HepG2 (cell line): Measurements from ENCODE around the gene WDR18. TPM values are rescaled to one million over a fixed set of nuclear protein-coding genes. Genes with fewer than 3 reads are reported as not detected.

Experiments used
- ARNTL ChIP-seq: sonication (generic); formaldehyde crosslinking; IDR thresholded peaks from 2 replicates; pipeline ENCODE4 v1.4.0; 2020; ENCODE audit warnings: mild to moderate bottlenecking, missing genetic modification reagents
- ATF7 ChIP-seq, 2 experiments: fragments of 450-650 bp in 1 of 2; sonication (generic) in 1 of 2; formaldehyde crosslinking in 1 of 2; IDR thresholded peaks; 2 replicates each; pipeline versions ENCODE4 v1.4.0 to v1.6.1; 2016 to 2020; ENCODE audit warnings: antibody characterized with exemption in 1 of 2, mild to moderate bottlenecking in 1 of 2, missing genetic modification reagents in 1 of 2
- DBP ChIP-seq: sonication (generic); formaldehyde crosslinking; IDR thresholded peaks from 2 replicates; pipeline ENCODE4 v1.4.0; 2020; ENCODE audit warnings: missing genetic modification reagents; ENCODE audit errors: not compliant biosample characterization
- FOXA3 ChIP-seq: IDR thresholded peaks from 2 replicates; pipeline ENCODE4 v1.6.1; 2016; ENCODE audit warnings: missing genetic modification reagents, missing compliant biosample characterization
- IRX3 ChIP-seq: sonication (generic); formaldehyde crosslinking; IDR thresholded peaks from 2 replicates; pipeline ENCODE4 v1.8.1; 2023; ENCODE audit warnings: mild to moderate bottlenecking, low read depth, missing genetic modification reagents, borderline replicate concordance
- KLF13 ChIP-seq: sonication (generic); formaldehyde crosslinking; IDR thresholded peaks from 2 replicates; pipeline ENCODE4 v1.4.0; 2020; ENCODE audit warnings: mild to moderate bottlenecking, missing genetic modification reagents
- MIER3 ChIP-seq: IDR thresholded peaks from 2 replicates; pipeline ENCODE4 v1.6.1; 2016; ENCODE audit warnings: missing compliant biosample characterization, borderline replicate concordance
- MTA1 ChIP-seq: sonication (generic); formaldehyde crosslinking; IDR thresholded peaks from 2 replicates; pipeline ENCODE4 v1.4.0; 2020; ENCODE audit warnings: missing genetic modification reagents, mild to moderate bottlenecking, borderline replicate concordance
- NBN ChIP-seq: fragments of 450-650 bp; conservative IDR thresholded peaks from 2 replicates; pipeline ENCODE4 v1.6.1; 2017
- NONO ChIP-seq, 2 experiments: fragments of 450-650 bp in 1 of 2; sonication (generic) in 1 of 2; formaldehyde crosslinking in 1 of 2; IDR thresholded peaks in 1 of 2; conservative IDR thresholded peaks in 1 of 2; 2 replicates each; pipeline versions ENCODE4 v1.6.1 to v1.8.0; 2017 to 2022; ENCODE audit warnings: mild to moderate bottlenecking in 1 of 2, missing genetic modification reagents in 1 of 2, moderate library complexity in 1 of 2
- NRL ChIP-seq: sonication (generic); formaldehyde crosslinking; IDR thresholded peaks from 2 replicates; pipeline ENCODE4 v1.5.0; 2020; ENCODE audit warnings: missing genetic modification reagents, mild to moderate bottlenecking, moderate library complexity, borderline replicate concordance
- SAP130 ChIP-seq: IDR thresholded peaks from 2 replicates; pipeline ENCODE4 v1.6.1; 2016; ENCODE audit warnings: low read depth
- SPEN ChIP-seq: sonication (generic); formaldehyde crosslinking; IDR thresholded peaks from 2 replicates; pipeline ENCODE4 v1.5.1; 2020; ENCODE audit warnings: low read depth, mild to moderate bottlenecking, missing genetic modification reagents
- TEAD3 ChIP-seq: optimal IDR thresholded peaks from 2 replicates; pipeline ENCODE3; 2016; ENCODE audit warnings: borderline replicate concordance
- TMF1 ChIP-seq: sonication (generic); formaldehyde crosslinking; IDR thresholded peaks from 2 replicates; pipeline ENCODE4 v1.8.1; 2022; ENCODE audit warnings: low read depth, missing genetic modification reagents
- ZC3H13 ChIP-seq: sonication (generic); formaldehyde crosslinking; IDR thresholded peaks from 2 replicates; pipeline ENCODE4 v1.8.1; 2023; ENCODE audit warnings: mild to moderate bottlenecking, missing genetic modification reagents, moderate library complexity
- ZC3H4 ChIP-seq: sonication (generic); formaldehyde crosslinking; IDR thresholded peaks from 2 replicates; pipeline ENCODE4 v1.4.0; 2020; ENCODE audit warnings: missing genetic modification reagents, borderline replicate concordance
- ZFP82 ChIP-seq: sonication (generic); formaldehyde crosslinking; IDR thresholded peaks from 2 replicates; pipeline ENCODE4 v1.5.1; 2020; ENCODE audit warnings: mild to moderate bottlenecking, missing genetic modification reagents, borderline replicate concordance
- ZNF101 ChIP-seq: sonication (generic); formaldehyde crosslinking; IDR thresholded peaks from 2 replicates; pipeline ENCODE4 v1.4.0; 2020; ENCODE audit warnings: mild to moderate bottlenecking, low read depth, missing genetic modification reagents, borderline replicate concordance
- ZNF350 ChIP-seq: sonication (generic); formaldehyde crosslinking; IDR thresholded peaks from 2 replicates; pipeline ENCODE4 v1.4.0; 2020; ENCODE audit warnings: mild to moderate bottlenecking, low read depth, missing genetic modification reagents, borderline replicate concordance
- ZNF556 ChIP-seq: sonication (generic); formaldehyde crosslinking; IDR thresholded peaks from 2 replicates; pipeline ENCODE4 v1.4.0; 2020; ENCODE audit warnings: mild to moderate bottlenecking, missing genetic modification reagents, borderline replicate concordance
- ZNF772 ChIP-seq: sonication (generic); formaldehyde crosslinking; IDR thresholded peaks from 2 replicates; pipeline ENCODE4 v1.5.0; 2020; ENCODE audit warnings: mild to moderate bottlenecking, missing genetic modification reagents
- ZNF841 ChIP-seq: sonication (generic); formaldehyde crosslinking; IDR thresholded peaks from 2 replicates; pipeline ENCODE4 v1.8.1; 2023; ENCODE audit warnings: missing genetic modification reagents, borderline replicate concordance
- ZNF850 ChIP-seq: sonication (generic); formaldehyde crosslinking; conservative IDR thresholded peaks from 2 replicates; pipeline ENCODE4 v1.9.0; 2021; ENCODE audit warnings: mild to moderate bottlenecking, missing genetic modification reagents
- ZNF878 ChIP-seq: sonication (generic); formaldehyde crosslinking; IDR thresholded peaks from 2 replicates; pipeline ENCODE4 v1.8.1; 2023; ENCODE audit warnings: mild to moderate bottlenecking, missing genetic modification reagents, moderate library complexity
- ZSCAN31 ChIP-seq: sonication (generic); formaldehyde crosslinking; IDR thresholded peaks from 2 replicates; pipeline ENCODE4 v1.5.0; 2020; ENCODE audit warnings: low read depth, mild to moderate bottlenecking, missing genetic modification reagents
- polyA plus RNA-seq, 8 experiments: library from polyadenylated mRNA; depleted of rRNA in 3 of 8; stranded (reverse) in 7 of 8; unstranded in 1 of 8; fragments of >200 nt; fragmentation: Illumina TruSeq in 4 of 8; extraction: Trizol in 4 of 8; gene quantifications; 2 replicates each; pipeline versions ENCODE4 v1.2.1 to v1.2.3, GENCODE V29; 2011 to 2016; ENCODE audit warnings: low read depth in 4 of 8, missing spikeins in 1 of 8, mixed read lengths in 1 of 8; ENCODE audit not compliant: insufficient read depth in 1 of 8
- total RNA-seq, 5 experiments: library from RNA; depleted of rRNA; stranded (reverse); fragments of >200 nt; fragmentation: Illumina TruSeq; extraction: Trizol; gene quantifications; 2 replicates each; pipeline ENCODE4 v1.2.3, GENCODE V29; 2016; ENCODE audit warnings: low read depth in 1 of 5
- TF ChIP-seq, protein P1 (sequence below): sonication (generic); formaldehyde crosslinking; IDR thresholded peaks from 2 replicates; pipeline ENCODE4 v1.8.1; 2023; ENCODE audit warnings: missing genetic modification reagents, inconsistent platforms, borderline replicate concordance
- TF ChIP-seq, protein P2 (sequence below): sonication (generic); formaldehyde crosslinking; IDR thresholded peaks from 2 replicates; pipeline ENCODE4 v1.4.0; 2020; ENCODE audit warnings: missing genetic modification reagents

WDR18 gene
- total and polyA plus RNA-seq, 2 of the 13 experiments (the other 11 are each of a cell fraction or from before 2014, with no cell fraction given), result 36.4 to 47.6 TPM

GRCh38 chr19:1039646-1040475, 55.7 kb downstream of the WDR18 start, which contains the start of gene ABCA7 (continued):
- no peak for TF ChIP-seq TMF1 (CRISPR knock-in tag)
- no peak for TF ChIP-seq IRX3 (CRISPR knock-in tag)
- no peak for TF ChIP-seq NBN
- TF ChIP-seq MTA1 (CRISPR knock-in tag), result no peak
- TF ChIP-seq KLF13 (CRISPR knock-in tag), result 0 out of 2 replicates have a peak, but pooled peaks have one; percentile 51
- TF ChIP-seq ZSCAN31, result 0 out of 2 replicates have a peak, but pooled peaks have one; percentile 38
- TF ChIP-seq FOXA3 (CRISPR knock-in tag), result no peak; the same call in 1 of the 2 replicates
- no peak for TF ChIP-seq ZNF850
- peak; percentile 5; the same call in 1 of the 2 replicates for TF ChIP-seq ZNF772 (CRISPR knock-in tag)
- no peak; the same call in 1 of the 2 replicates for TF ChIP-seq MIER3 (CRISPR knock-in tag)
- TF ChIP-seq ZC3H13, result peak; percentile 68; the same call in 1 of the 2 replicates
- TF ChIP-seq NRL (CRISPR knock-in tag), result no peak; the same call in 1 of the 2 replicates
- TF ChIP-seq DBP, result no peak
- no peak for TF ChIP-seq TEAD3 (CRISPR knock-in tag)
- TF ChIP-seq, protein P1, sequence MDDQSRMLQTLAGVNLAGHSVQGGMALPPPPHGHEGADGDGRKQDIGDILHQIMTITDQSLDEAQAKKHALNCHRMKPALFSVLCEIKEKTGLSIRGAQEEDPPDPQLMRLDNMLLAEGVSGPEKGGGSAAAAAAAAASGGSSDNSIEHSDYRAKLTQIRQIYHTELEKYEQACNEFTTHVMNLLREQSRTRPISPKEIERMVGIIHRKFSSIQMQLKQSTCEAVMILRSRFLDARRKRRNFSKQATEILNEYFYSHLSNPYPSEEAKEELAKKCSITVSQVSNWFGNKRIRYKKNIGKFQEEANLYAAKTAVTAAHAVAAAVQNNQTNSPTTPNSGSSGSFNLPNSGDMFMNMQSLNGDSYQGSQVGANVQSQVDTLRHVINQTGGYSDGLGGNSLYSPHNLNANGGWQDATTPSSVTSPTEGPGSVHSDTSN (CRISPR knock-in tag), result peak; percentile 94; the same call in 1 of the 2 replicates
- peak; percentile 67 for TF ChIP-seq SPEN
- no peak for TF ChIP-seq ARNTL (CRISPR knock-in tag)
- TF ChIP-seq, protein P2, sequence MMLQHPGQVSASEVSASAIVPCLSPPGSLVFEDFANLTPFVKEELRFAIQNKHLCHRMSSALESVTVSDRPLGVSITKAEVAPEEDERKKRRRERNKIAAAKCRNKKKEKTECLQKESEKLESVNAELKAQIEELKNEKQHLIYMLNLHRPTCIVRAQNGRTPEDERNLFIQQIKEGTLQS, result no peak
- TF ChIP-seq NONO (IDR thresholded peaks at IDR 0.05), result no peak
- peak; percentile 75; the same call in 1 of the 2 replicates for TF ChIP-seq NONO (CRISPR knock-in tag; conservative IDR thresholded peaks at IDR 0.05)
- TF ChIP-seq ZNF841, result no peak
- no peak for TF ChIP-seq ZC3H4 (CRISPR knock-in tag)
- TF ChIP-seq ZNF101 (CRISPR knock-in tag), result no peak
- TF ChIP-seq ZNF556 (CRISPR knock-in tag), result no peak
- TF ChIP-seq ZNF878, result no peak
- no peak for TF ChIP-seq ZFP82 (CRISPR knock-in tag)
- peak; percentile 95 for TF ChIP-seq SAP130
- TF ChIP-seq ZNF350 (CRISPR knock-in tag), result peak; percentile 57
- TF ChIP-seq ATF7 (IDR thresholded peaks at IDR 0.05), result no peak
- no peak; the same call in 1 of the 2 replicates for TF ChIP-seq ATF7 (CRISPR knock-in tag; IDR thresholded peaks at IDR 0.05)
